ENCODE results near the gene PEX5L.
"Not testable (repeated sequence)": the region's sequence is repeated elsewhere in the genome, so short reads cannot be mapped to it uniquely, and the experiment has no call there.

Gene PEX5L

GRCh38 chr3:180070925-180071324 lies 34.2 kb upstream of the PEX5L start:
- no peak overlapping the region for H3K4me3 ChIP-seq (ENCODE audit: low read depth, low read length)
- TF ChIP-seq, protein P1, sequence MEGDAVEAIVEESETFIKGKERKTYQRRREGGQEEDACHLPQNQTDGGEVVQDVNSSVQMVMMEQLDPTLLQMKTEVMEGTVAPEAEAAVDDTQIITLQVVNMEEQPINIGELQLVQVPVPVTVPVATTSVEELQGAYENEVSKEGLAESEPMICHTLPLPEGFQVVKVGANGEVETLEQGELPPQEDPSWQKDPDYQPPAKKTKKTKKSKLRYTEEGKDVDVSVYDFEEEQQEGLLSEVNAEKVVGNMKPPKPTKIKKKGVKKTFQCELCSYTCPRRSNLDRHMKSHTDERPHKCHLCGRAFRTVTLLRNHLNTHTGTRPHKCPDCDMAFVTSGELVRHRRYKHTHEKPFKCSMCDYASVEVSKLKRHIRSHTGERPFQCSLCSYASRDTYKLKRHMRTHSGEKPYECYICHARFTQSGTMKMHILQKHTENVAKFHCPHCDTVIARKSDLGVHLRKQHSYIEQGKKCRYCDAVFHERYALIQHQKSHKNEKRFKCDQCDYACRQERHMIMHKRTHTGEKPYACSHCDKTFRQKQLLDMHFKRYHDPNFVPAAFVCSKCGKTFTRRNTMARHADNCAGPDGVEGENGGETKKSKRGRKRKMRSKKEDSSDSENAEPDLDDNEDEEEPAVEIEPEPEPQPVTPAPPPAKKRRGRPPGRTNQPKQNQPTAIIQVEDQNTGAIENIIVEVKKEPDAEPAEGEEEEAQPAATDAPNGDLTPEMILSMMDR (IDR thresholded peaks at IDR 0.05; ENCODE audit: borderline replicate concordance, insufficient read depth, low read depth, low read length) = no peak

- H3K4me3 ChIP-seq (ENCODE audit: low read depth, low read length) = no peak overlapping the region
- TF ChIP-seq, protein P1 (IDR thresholded peaks at IDR 0.05; ENCODE audit: borderline replicate concordance, insufficient read depth, low read depth, low read length) = no peak
Measured at GRCh38 chr3:180068023-180068422, 31.3 kb upstream of the PEX5L start.

DNA sequence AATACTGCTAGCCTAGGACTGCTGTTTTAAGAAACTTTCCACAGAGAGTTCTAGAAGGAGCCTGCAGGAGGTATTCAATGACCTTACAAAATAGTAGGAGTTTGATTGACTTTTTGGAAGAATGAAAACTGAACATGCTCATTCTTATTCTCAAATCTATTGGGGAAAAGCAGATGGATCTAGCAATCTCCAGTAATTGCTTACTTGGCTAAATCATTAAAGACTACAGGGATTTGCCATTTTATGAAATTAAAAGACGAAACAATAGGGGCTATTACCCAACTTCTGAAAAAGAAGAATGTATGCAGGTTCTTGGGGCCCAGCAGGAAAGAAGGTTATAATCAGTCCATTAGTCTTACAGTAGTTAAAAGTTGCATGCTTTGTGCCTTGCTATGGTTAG lies 29.9 kb upstream of the PEX5L start:
- no peak overlapping the region for H3K4me3 ChIP-seq (ENCODE audit: low read depth, low read length)
- TF ChIP-seq, protein P1 (IDR thresholded peaks at IDR 0.05; ENCODE audit: borderline replicate concordance, insufficient read depth, low read depth, low read length) = no peak

- TF ChIP-seq, protein P1 (IDR thresholded peaks at IDR 0.05; ENCODE audit: borderline replicate concordance, insufficient read depth, low read depth, low read length) = no peak
Measured at GRCh38 chr3:180063783-180064182, 27.0 kb upstream of the PEX5L start.

DNA sequence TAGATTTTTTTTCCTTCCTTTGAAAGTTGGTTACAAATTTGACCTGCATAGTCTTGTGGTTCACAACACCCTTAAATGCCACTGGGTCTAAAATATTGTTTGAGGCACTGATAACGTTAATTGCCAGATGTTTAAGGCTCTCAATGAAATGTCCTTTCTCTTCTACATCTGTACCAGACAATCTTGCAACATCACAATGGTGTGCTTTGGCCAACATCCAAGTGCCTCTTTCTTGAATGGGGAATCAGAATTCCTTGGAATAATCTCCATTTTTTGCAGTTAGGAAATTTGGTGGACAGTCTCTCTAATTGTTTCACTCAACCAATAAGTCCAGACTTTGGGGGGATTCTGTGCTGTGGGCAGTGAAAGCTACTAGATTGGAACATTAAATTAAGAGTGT lies 26.0 kb upstream of the PEX5L start:
- TF ChIP-seq, protein P1 (IDR thresholded peaks at IDR 0.05; ENCODE audit: borderline replicate concordance, insufficient read depth, low read depth, low read length) = no peak
- no peak overlapping the region for H3K4me3 ChIP-seq (ENCODE audit: low read depth, low read length)

More at GRCh38 chr3:180063783-180064182, 27.0 kb upstream of the PEX5L start:
- H3K4me3 ChIP-seq (ENCODE audit: low read depth, low read length) = no peak overlapping the region

DNA sequence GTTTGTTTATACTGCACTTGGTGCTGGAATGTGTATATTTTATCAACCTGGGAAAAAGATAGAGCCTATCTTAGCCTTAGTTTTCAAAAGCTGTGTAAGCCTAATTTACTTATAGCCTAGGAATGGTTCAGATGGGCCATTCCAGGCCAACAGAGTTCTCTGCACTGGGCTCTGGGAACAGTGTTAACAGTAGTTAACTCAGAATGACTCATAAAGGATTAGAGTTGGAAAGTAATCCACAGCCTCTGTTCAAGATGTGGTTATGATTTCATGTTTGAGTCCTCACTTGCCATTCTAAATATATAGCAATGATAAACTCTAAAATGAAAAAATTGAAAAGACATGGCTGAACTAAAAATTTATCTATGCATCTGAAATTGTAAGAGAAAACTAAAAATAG lies 22.6 kb upstream of the PEX5L start:
- TF ChIP-seq, protein P1 (IDR thresholded peaks at IDR 0.05; ENCODE audit: borderline replicate concordance, insufficient read depth, low read depth, low read length) = no peak

GRCh38 chr3:180058238-180058637 lies 21.5 kb upstream of the PEX5L start:
- H3K4me3 ChIP-seq (ENCODE audit: low read depth, low read length) = no peak overlapping the region
- TF ChIP-seq, protein P1 (IDR thresholded peaks at IDR 0.05; ENCODE audit: borderline replicate concordance, insufficient read depth, low read depth, low read length) = no peak

More for the DNA sequence above, 22.6 kb upstream of the PEX5L start:
- H3K4me3 ChIP-seq (ENCODE audit: low read depth, low read length) = no peak overlapping the region

GRCh38 chr3:180055656-180056055 lies 18.9 kb upstream of the PEX5L start:
- not testable (repeated sequence) for H3K4me3 ChIP-seq (ENCODE audit: low read depth, low read length)
